GM19463 (cell line): Measurements from ENCODE around the gene SNAPC2.
"Not testable (repeated sequence)": the region's sequence is repeated elsewhere in the genome, so short reads cannot be mapped to it uniquely, and the experiment has no call there.

Experiments used
- ATAC-seq: cut with Tn5 transposase; IDR thresholded peaks from one replicate; pipeline ENCODE4 v1.9.1; 2021; ENCODE audit warnings: mild to moderate bottlenecking, moderate library complexity; ENCODE audit not compliant: unreplicated experiment

Gene SNAPC2

DNA sequence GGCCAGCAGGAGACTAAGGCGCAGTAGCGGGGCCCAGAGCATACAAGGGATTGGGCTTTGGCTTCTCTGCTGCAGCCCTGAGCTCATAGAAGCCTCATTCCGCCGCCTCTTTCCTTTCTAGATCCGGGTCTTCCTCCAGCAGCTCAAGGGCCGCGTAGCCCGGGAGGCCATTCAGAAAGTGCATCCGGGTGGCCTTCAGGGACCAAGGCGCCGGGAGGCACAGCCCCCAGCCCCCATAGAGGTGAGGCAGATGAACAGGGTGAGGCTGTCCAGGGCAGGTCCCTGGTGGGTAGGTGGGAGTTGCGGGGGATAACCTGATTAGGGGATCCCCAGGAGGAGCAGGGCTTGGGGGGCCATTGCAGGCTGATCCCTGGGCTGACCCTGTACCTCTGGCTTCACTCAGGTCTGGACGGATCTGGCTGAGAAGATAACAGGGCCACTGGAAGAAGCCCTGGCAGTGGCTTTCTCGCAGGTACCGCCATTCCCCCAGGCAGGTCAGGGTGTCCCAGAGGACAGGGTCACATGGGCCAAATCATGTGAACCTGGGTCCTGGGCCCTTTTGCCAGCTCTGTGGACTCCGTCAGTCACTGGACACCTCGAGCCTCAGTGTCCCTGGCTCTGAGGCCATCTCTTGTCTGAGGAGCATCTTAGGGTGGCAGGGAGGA lies 1.3 kb downstream of the SNAPC2 start:
- ATAC-seq, result no peak

DNA sequence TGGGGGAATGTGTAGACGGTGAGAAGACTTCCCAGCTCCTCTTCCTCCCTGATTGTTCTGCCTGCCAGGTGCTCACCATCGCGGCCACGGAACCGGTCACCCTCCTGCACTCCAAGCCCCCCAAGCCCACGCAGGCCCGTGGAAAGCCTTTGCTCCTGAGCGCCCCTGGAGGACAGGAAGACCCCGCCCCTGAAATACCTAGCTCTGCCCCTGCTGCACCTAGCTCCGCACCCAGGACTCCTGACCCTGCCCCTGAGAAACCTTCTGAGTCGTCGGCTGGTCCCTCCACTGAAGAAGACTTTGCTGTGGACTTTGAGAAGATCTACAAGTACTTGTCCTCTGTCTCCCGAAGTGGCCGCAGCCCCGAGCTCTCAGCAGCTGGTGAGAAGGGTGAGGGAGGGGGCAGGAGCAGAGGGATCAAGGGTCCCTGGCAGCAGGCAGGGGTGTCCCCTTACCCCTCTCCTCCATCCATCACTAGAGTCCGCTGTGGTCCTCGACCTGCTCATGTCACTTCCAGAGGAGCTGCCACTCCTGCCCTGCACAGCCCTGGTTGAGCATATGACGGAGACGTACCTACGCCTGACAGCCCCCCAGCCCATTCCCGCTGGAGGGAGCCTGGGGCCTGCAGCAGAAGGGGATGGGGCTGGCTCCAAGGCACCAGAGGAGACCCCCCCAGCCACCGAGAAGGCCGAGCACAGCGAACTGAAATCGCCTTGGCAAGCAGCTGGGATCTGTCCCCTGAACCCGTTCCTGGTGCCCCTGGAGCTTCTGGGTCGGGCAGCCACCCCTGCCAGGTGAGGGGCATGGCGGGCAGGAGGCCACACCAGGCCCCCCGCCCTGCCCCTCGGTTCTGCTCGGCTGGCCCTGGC lies 2.1 kb downstream of the SNAPC2 start:
- no peak for ATAC-seq

DNA sequence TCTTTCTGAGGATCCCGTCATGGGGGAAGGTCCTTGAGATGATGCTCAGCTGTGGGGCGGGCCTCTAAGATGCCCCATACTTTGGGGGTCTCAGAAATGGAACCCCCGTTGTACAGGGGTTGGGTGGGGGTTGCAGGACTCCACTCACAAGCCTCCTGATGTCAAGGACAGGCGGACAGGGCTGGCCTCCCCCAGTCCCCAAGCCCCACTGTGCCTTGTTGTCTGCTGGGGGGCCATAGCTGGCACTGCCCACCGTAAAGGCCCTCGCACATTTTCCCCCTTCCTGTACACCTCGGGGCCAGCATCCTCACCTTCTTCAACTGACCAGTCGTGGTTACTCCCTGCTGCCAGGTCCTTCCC lies 2.7 kb downstream of the SNAPC2 start:
- ATAC-seq, result no peak

DNA sequence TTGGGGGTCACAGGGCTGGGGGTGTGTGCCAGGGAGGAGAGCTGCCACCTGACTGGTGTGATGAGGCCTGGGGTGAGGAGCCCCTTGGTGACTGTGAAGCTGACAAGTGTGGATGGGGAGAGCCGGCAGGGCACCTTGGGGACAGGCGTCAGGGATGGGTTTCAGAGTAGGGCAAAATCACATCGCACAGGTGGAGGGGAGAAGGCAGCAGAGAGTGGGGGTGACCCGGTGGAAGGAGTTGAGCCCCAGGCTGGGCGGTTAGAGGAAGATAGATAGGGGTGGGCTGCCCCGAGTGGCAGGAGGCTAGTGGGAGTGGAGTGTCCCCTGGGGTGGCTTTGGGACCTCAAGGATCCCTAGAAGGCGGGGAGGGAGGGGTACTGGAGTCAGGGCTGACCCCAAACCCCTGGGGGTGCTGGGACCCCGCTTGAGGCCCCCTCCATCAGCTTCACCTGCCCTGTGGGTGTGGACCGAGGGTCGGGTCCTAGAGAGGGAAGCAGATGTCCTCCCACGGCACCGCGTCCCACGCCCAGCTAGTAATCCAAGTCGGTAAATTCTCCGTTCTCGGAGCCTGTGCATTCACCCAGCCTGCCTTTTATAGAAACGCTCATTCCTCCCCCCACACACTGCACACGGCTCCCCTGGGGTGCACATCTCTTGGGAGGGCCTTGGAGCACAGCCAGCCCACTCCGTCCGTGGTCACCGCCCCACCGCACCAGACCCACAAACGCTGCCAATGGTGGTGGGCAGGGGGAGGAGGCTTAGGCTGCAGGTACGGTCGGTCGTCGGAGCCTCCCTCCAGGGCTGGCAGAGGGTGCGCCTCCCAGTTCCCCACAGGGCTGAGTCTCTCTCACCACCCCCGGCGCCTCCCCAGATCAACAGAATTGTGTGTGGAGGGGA lies 3.4 kb downstream of the SNAPC2 start:
- ATAC-seq, result no peak

DNA sequence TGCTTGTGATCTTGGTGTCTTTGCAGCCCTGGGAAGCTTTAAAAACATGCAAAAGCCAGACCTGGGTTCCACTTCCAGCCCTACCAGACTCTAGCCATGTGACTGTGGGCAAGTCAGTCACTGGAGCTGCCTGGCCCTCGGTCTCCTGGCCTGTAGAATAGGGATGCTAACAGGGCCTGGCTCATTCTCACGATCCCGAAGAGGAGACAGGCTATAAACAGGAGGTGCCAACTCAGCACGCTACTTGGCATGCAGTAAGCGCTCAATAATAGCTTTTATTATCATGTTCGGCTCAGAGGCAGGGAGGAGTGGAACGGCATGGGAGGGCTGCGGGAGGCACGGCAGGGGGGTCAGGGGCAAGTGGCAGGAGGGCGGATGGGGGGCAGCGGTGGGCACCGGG lies 4.1 kb downstream of the SNAPC2 start:
- no peak for ATAC-seq

GRCh38 chr19:7924651-7925170 lies 4.6 kb downstream of the SNAPC2 start:
- no peak for ATAC-seq

DNA sequence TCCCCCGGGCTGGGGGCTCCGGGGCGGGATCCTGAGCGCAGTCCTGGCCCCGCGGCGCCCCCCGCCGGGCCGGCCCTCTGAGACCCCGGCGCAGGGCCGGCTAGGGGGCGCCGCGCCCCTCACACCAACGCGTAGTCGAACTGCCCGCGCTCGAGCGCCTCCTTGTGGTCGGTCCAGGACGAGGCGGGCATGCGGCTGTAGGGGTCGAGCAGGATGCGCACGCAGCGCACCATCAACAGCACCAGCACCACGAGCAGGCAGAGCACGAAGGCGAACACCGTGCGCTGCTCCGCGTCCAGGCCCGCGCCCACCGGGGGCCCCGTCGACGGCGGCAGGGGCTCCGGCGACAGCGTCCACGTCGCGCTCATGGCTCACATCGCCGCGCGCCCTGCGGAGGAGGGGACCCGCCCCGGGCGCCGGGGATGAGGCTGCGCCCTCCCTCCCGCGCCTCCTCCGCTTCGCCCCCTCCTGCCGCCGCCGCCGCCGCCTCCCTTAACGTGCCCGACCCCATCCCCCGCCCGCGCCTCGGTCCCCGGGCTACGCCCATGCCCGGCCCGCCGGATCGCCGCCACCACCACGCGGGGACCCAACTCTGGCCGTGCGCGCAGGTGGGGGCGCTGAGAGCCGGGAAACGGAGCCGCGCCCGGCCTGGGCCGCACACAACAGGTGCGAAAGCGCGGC lies 5.2 kb downstream of the SNAPC2 start:
- no peak for ATAC-seq

GRCh38 chr19:7926021-7926726 lies 6.0 kb downstream of the SNAPC2 start, which contains the start of gene CTXN1:
Gene CTXN1 (minus strand): TSS chr19:7926135. CDS start chr19:7925538, 597 bp downstream.
- ATAC-seq, result peak; percentile 55

GRCh38 chr19:7926727-7927604 lies 6.8 kb downstream of the SNAPC2 start:
- ATAC-seq, result no peak

DNA sequence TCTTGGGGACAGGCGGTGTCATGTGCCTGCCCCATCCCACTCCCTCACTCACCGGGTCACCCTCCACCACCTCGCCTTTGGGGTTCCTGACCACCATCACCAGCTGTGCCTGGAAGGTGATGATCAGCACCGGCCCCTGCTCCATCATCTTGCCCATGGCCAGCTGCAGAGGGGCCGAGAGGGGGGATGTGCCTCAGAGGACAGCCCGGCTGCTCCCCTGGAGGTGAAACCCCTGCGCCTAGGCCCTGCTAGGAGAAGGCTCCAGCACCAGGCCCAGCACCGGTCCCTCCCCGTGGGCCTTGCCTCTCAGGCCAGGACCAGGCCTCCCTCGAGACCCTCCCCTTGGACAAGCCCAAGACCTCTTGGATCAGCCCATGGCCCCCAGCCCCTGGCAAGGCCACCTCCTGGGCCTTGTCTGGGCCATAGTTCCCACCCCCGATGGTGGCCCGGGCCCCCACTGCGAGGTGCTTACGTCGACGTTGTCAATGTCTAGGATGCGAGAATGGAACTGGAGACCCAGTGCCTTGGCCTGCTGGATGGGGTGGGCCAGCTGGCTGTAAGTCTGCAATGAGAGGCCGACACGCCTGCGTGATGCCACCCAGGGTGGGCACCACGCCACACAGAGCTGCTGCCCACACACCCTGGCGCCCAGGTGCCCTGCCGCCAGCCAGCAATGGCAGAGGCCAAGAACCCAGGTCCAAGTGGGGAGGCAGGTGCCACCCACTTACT lies 7.6 kb downstream of the SNAPC2 start:
- ATAC-seq, result no peak

- ATAC-seq, result no peak
Observed at GRCh38 chr19:7928334-7928706, 8.2 kb downstream of the SNAPC2 start.

- ATAC-seq, result no peak
Observed at GRCh38 chr19:7928741-7929701, 8.9 kb downstream of the SNAPC2 start.

DNA sequence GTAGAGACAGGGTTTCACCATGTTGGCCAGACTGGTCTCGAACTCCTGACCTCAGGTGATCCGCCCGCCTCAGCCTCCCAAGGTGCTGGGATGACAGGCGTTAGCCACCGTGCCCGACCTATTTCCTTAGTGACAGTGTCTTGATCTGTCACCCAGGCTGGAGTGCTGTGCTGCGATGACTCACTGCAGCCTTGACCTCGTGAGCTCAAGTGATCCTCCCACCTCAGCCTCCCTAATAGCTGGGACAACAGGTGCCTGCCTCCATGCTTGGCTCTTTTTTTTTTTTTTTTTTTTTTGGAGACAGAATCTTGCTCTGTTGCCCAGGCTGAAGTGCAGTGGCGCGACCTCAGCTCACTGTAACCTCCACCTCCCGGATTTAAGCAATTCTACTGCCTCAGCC lies 9.9 kb downstream of the SNAPC2 start:
- not testable (repeated sequence) for ATAC-seq

- ATAC-seq, result no peak
Observed at GRCh38 chr19:7930765-7931164, 10.6 kb downstream of the SNAPC2 start.

DNA sequence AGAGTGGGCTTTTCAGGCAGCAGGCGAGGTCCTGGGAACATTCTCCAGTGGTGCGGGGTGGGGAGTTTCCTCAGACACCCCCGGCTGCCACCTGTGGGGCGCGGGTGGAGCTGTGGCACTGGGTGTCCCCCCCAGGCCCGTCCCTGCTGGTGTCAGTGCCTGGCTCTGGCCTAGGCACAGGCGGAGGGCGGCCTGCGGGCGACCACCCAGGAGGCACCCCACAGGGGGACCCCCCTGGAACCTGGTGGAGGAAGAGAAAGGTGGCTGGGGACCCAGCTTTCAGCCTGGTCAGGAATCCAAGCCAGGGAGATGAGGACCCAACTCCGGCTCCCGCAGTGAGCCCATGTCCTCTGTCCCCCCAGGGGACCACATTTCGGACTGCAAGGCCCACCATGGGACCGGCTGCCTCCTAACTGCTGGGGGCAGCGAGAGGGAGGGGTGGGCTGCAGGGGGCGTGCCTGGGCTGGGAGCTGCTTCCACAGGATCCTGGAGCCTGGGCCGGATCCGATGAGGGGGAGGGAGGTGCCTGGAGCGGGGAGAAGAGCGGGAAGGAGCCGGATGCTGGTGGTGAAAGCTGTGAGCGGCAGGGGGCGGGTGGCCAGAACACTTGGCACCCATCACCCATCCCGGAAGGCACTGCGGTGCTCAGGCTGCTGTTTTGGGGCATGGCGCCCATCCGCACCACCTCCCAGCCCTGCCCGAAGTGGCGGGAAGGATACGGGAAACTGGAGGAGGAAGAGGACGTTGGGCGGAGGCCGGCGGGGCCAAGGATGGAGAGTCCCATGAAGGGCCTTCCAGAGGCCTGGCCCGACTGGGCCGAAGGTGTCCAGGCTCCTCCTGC lies 11.3 kb downstream of the SNAPC2 start:
- ATAC-seq, result no peak

DNA sequence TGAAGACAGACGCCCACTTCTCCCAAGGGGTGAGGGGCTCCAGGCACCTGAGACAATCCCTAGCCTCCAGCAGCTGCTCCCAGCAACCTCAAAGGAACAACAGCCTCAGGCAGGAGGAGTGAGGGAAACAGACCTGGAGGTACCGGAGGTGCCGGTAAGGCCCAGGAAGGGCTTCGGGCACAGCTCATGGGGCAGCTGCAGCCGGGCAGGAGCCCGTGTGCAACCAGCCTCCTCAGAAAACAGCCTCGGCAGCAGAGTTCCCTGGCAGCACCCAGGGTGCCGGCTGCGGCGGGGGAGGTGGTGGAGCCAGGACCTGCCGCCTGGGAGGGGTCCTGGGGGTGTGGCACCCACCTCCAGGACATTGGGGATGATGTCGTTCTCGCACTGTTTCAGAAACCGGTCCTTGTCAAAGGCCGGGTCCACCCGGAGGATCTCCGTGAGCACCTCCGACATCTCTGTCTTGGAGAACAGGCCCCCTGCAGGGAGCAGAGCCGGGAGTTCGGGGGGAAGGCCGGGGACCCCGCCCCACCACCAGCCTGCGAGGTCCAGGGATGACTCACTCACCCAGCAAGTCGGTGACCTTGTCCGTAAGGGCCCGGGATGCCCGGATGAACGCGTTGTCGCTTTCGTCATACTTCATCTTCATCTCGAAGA lies 12.3 kb downstream of the SNAPC2 start:
- ATAC-seq, result no peak
